ENCODE measurements around the gene OSGIN1. TPM values are rescaled to one million over a fixed set of nuclear protein-coding genes. Genes with fewer than 3 reads are reported as not detected.

OSGIN1 gene
- polyA plus RNA-seq, 1 donor from 2014 or later: 2.1 TPM

DNA sequence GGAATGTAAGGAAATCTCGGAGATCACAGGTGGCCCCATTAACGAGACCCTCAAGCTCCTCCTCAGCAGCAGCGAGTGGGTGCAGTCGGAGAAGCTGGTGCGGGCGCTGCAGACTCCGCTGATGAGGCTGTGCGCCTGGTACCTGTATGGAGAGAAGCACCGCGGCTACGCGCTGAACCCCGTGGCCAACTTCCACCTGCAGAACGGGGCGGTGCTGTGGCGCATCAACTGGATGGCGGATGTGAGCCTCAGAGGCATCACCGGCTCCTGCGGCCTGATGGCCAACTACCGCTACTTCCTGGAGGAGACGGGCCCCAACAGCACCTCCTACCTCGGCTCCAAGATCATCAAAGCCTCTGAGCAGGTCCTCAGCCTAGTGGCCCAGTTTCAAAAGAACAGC, 38.0 kb upstream of the OSGIN1 start:
- no peak overlapping the region for H3K9ac ChIP-seq (ENCODE audit: low read length)
- H4K20me1 ChIP-seq (ENCODE audit: insufficient read depth): no peaks in the 10 kb centered on the region
- no peaks in the 10 kb centered on the region for H3K79me2 ChIP-seq (replicated peaks; ENCODE audit: insufficient read depth, low read length)
- H3K9me3 ChIP-seq (ENCODE audit: low read length): no peaks in the 10 kb centered on the region
- no peak overlapping the region for H2AFZ ChIP-seq (ENCODE audit: low read depth, low read length)
- no peak overlapping the region for H3K4me3 ChIP-seq (ENCODE audit: low read length)
- no peaks in the 10 kb centered on the region for H3F3A ChIP-seq (ENCODE audit: insufficient read depth, low read length, poor library complexity, severe bottlenecking)
- no peaks in the 10 kb centered on the region for H3K27me3 ChIP-seq (ENCODE audit: insufficient read depth, low read depth, low read length)
- H3K4me2 ChIP-seq (ENCODE audit: low read length): no peak overlapping the region
- H3K36me3 ChIP-seq (ENCODE audit: insufficient read depth, low read length): peaks cover 15% of the 10 kb centered on the region
- no peaks in the 10 kb centered on the region for H3K9me2 ChIP-seq (ENCODE audit: insufficient read depth, low read length)
- TF ChIP-seq MXI1 (conservative IDR thresholded peaks at IDR 0.05; ENCODE audit: poor library complexity, severe bottlenecking): no peak
- no peak for TF ChIP-seq RAD21 (conservative IDR thresholded peaks at IDR 0.05)
- TF ChIP-seq SMC3 (conservative IDR thresholded peaks at IDR 0.05; ENCODE audit: poor library complexity): no peak
- H3K27ac ChIP-seq (ENCODE audit: low read length): no peak overlapping the region

DNA sequence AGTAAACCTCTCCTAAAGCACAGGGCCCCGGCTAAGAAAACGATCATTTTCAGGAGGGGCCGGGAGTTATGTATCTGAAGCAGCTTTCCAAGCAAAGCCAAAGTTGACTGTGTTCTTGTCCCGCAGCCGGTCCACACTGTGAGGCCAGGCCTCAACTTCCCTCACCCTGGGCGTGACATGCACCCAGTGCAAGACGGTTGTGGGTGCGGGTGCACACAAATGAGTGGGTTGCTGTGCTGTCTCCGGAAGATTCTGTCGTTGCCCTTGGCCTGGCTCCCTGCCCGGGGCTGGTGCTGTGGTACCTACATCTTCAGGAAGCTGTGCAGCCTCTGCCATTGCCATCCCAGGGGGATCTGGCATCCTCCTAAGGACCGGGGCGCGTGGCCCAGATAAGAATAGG, 37.5 kb upstream of the OSGIN1 start:
- no peaks in the 10 kb centered on the region for H4K20me1 ChIP-seq (ENCODE audit: insufficient read depth)
- H2AFZ ChIP-seq (ENCODE audit: low read depth, low read length): no peak overlapping the region
- H3K4me2 ChIP-seq (ENCODE audit: low read length): no peak overlapping the region
- TF ChIP-seq POLR2AphosphoS5 (IDR thresholded peaks at IDR 0.05) (no peak), SMC3 (conservative IDR thresholded peaks at IDR 0.05; ENCODE audit: poor library complexity) (no peak), TAF1 (IDR thresholded peaks at IDR 0.05; ENCODE audit: low read depth) (no peak), MXI1 (conservative IDR thresholded peaks at IDR 0.05; ENCODE audit: poor library complexity, severe bottlenecking) (no peak), RAD21 (conservative IDR thresholded peaks at IDR 0.05) (no peak), EZH2 (IDR thresholded peaks at IDR 0.05; ENCODE audit: borderline replicate concordance, insufficient read depth, low read length, poor library complexity, severe bottlenecking) (no peak), EP300 (conservative IDR thresholded peaks at IDR 0.05; ENCODE audit: poor library complexity, severe bottlenecking) (no peak)
- TF ChIP-seq, protein P1, sequence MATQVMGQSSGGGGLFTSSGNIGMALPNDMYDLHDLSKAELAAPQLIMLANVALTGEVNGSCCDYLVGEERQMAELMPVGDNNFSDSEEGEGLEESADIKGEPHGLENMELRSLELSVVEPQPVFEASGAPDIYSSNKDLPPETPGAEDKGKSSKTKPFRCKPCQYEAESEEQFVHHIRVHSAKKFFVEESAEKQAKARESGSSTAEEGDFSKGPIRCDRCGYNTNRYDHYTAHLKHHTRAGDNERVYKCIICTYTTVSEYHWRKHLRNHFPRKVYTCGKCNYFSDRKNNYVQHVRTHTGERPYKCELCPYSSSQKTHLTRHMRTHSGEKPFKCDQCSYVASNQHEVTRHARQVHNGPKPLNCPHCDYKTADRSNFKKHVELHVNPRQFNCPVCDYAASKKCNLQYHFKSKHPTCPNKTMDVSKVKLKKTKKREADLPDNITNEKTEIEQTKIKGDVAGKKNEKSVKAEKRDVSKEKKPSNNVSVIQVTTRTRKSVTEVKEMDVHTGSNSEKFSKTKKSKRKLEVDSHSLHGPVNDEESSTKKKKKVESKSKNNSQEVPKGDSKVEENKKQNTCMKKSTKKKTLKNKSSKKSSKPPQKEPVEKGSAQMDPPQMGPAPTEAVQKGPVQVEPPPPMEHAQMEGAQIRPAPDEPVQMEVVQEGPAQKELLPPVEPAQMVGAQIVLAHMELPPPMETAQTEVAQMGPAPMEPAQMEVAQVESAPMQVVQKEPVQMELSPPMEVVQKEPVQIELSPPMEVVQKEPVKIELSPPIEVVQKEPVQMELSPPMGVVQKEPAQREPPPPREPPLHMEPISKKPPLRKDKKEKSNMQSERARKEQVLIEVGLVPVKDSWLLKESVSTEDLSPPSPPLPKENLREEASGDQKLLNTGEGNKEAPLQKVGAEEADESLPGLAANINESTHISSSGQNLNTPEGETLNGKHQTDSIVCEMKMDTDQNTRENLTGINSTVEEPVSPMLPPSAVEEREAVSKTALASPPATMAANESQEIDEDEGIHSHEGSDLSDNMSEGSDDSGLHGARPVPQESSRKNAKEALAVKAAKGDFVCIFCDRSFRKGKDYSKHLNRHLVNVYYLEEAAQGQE (IDR thresholded peaks at IDR 0.05; ENCODE audit: borderline replicate concordance): no peak
- TF ChIP-seq, protein P2, sequence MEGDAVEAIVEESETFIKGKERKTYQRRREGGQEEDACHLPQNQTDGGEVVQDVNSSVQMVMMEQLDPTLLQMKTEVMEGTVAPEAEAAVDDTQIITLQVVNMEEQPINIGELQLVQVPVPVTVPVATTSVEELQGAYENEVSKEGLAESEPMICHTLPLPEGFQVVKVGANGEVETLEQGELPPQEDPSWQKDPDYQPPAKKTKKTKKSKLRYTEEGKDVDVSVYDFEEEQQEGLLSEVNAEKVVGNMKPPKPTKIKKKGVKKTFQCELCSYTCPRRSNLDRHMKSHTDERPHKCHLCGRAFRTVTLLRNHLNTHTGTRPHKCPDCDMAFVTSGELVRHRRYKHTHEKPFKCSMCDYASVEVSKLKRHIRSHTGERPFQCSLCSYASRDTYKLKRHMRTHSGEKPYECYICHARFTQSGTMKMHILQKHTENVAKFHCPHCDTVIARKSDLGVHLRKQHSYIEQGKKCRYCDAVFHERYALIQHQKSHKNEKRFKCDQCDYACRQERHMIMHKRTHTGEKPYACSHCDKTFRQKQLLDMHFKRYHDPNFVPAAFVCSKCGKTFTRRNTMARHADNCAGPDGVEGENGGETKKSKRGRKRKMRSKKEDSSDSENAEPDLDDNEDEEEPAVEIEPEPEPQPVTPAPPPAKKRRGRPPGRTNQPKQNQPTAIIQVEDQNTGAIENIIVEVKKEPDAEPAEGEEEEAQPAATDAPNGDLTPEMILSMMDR (IDR thresholded peaks at IDR 0.05; ENCODE audit: poor library complexity, severe bottlenecking): no peak
- no peak overlapping the region for H3K4me3 ChIP-seq (ENCODE audit: low read length)
- H3K79me2 ChIP-seq (replicated peaks; ENCODE audit: insufficient read depth, low read length): no peaks in the 10 kb centered on the region
- peaks cover 15% of the 10 kb centered on the region for H3K36me3 ChIP-seq (ENCODE audit: insufficient read depth, low read length)
- no peaks in the 10 kb centered on the region for H3F3A ChIP-seq (ENCODE audit: insufficient read depth, low read length, poor library complexity, severe bottlenecking)
- no peaks in the 10 kb centered on the region for H3K9me3 ChIP-seq (ENCODE audit: low read length)
- no peak overlapping the region for H3K9ac ChIP-seq (ENCODE audit: low read length)
- no peaks in the 10 kb centered on the region for H3K27me3 ChIP-seq (ENCODE audit: insufficient read depth, low read depth, low read length)
- no peak overlapping the region for H3K27ac ChIP-seq (ENCODE audit: low read length)
- no peaks in the 10 kb centered on the region for H3K9me2 ChIP-seq (ENCODE audit: insufficient read depth, low read length)
